NCI-H1930 (cell line): ENCODE results near the gene LENG9.
"Not testable (repeated sequence)": the region's sequence is repeated elsewhere in the genome, so short reads cannot be mapped to it uniquely, and the experiment has no call there.

Experiments used
- DNase-seq, 2 experiments: peaks; one replicate each; lab custom pipeline; 2025; lab: John Stamatoyannopoulos, UW

LENG9 gene

GRCh38 chr19:54478677-54479266, 15.2 kb upstream of the LENG9 start:
- DNase-seq, result peak; percentile 24 to 39

GRCh38 chr19:54477650-54478049, 14.1 kb upstream of the LENG9 start:
- DNase-seq, result no peak

DNA sequence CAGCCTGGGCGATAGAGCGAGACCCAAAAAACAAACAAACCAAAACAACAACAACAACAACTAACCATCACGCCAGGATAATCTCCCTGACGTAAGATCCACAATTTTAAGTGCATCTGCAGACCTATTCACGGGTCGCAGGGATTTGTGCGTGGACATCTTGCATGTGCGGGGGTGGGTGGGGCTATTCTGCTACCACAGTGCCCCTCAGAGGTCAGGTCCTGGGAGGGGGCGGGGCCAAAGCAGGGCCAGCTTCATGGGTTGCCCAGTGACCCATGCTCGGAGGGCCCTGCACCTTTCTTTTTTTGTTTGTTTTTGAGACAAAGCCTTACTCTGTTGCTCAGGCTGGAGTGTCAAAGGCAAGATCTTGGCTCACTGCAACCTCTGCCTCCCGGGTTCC, 12.1 kb upstream of the LENG9 start:
- no peak for DNase-seq

- DNase-seq, result no peak
These were observed 10.4 kb upstream of the LENG9 start for GRCh38 chr19:54473892-54474372.

GRCh38 chr19:54473071-54473891, 9.7 kb upstream of the LENG9 start, which contains the start of gene CDC42EP5:
TSS of gene CDC42EP5 (minus strand) at chr19:54473296. CDS start at chr19:54465547, 7,749 bp downstream.
- no peak for DNase-seq

- no peak for DNase-seq
These were observed 7.6 kb upstream of the LENG9 start for GRCh38 chr19:54470991-54471782.

DNA sequence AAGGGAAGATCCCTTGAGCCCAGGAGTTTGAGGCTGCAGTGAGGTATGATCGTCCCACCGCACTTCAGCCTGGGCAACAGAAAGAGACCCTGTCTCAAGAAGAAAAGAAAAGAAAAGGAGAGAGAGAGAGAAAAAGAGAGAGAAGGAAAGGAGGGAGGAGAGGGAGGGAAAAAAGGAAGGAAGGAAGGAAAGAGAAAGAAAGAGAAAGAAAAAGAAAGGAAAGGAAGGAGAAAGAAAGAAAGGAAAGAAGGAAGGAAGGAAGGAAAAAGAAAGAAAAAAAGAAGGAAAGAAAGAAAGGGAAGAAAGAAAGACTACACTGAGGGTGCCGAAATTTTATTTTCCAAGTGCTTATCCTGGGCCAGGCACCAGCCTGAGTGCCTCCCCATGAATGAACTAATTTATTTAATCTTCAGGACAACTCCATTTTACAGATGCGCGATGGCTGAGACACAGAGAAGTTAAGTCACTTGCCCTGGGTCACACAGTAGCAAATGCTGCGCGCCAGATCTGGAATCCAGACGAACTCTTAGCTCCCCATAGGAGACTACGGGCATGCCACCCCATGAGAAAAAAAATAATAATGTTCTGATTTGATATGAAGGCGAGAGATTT, 6.8 kb upstream of the LENG9 start:
- no peak for DNase-seq

GRCh38 chr19:54469496-54469934, 5.9 kb upstream of the LENG9 start:
- DNase-seq, result no peak

GRCh38 chr19:54466110-54466480, 2.5 kb upstream of the LENG9 start:
- DNase-seq, result not testable (repeated sequence)

GRCh38 chr19:54465426-54466109, 2.0 kb upstream of the LENG9 start:
- peak; percentile 44 to 71 for DNase-seq

- DNase-seq, result peak; percentile 94 to 96
These were observed 1.2 kb upstream of the LENG9 start for GRCh38 chr19:54464630-54465425.

GRCh38 chr19:54464044-54464629, 559 bp upstream of the LENG9 start:
- peak; percentile 95 for DNase-seq

DNA sequence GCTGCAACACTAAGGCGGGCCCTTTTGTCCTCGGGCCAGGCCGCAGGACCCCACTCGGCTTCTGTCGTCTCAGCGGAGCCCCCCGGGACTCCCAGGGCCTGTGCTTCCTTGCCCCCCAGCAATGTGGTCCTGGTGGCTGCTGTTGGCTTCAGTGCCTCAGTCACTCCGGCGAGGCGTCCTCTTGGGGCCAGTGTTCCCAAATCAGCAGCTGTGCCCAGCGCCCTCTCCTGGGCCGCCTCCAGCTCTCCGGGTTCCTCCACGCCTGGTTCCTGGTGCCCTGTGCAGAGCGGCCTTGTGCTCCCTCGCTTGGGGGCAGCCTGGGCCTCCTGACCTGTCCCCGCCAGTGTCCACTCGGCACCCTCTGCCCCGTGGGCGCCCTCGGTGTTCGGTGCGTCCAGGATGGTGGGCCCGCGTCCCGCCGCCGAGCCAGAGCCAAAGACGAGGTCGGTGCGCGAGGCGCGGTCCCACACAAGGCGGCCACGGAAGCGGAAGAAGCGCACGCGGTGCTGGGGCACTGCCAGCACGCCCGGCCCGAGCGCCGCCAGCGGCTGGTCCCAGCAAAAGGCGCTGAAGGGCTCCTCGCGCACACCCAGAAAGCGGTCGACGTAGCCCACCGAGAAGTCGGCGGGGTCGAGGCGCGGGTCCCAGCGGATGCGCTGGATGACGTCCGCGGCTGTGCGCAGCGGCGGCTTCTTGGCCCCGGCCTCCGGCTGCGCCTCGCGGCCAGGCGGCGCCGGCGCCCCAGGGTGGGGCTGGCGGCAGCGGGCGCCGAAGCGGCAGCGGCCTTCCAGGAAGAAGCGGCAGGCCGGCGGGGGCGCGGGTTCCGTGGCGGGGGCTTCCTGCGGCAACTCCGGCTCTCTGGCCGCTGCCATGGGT, 685 bp downstream of the LENG9 start:
- DNase-seq, result peak; percentile 67 to 74

- no peak for DNase-seq
These were observed 1.4 kb downstream of the LENG9 start for GRCh38 chr19:54462047-54462654.

DNA sequence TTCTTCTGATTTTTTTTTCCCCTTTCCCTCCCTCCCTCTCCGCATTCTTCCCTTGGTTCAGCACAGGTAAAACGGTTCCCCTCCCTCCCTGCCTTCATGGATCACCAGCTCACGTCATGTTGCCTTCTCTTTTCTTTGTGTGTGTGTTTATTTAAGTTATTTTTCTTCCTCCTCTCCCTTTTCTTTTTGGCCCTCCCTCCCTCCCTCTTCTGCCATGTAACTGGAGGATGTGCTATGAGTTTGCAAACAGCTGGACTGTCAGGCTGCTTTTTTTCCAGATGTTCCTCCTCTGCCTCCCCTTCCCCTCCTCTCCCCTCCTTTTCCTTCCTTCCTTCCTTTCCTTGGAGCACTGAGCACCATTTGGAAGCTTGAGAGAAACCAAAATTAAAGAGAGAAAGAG, 2.0 kb downstream of the LENG9 start:
- no peak for DNase-seq

DNA sequence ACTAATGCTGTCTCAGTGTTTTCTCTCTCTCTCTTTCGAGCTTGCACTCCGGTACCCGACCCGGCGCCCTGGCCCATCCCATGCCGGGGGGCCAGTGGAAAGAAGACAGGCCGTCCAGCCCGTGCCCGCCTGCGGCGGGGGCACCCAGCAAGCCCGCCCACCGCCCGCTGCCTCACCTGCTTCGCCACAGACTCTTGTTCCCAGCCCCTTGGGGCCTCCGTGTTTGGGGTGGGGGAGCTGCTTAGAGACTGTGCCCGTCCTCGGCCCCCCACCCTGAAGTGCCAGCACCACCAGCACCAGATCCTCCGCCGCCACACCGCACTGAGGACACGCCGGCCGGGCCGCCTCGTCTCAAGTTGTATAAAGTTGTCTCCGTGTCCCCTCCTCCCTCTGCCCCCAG, 2.4 kb downstream of the LENG9 start:
- no peak for DNase-seq

GRCh38 chr19:54460230-54461005, 3.2 kb downstream of the LENG9 start:
- DNase-seq, result no peak
